RWPE2 (cell line): ENCODE measurements around the gene TTN.

Experiments
- ATAC-seq: fragments of 200-7000 bp; cut with Tn5 transposase; 3 replicates; pipeline ENCODE4 v1.9.1; 2021; ENCODE audit warnings: low read depth
- DNase-seq: peaks from one replicate; pipeline ENCODE4 v3.0.0-alpha.2; 2020; ENCODE audit warnings: low spot score
- H3K27ac ChIP-seq: fragments of 450-650 bp; 2 replicates; pipeline ENCODE4 v1.5.1; 2017; ENCODE audit warnings: mild to moderate bottlenecking; ENCODE audit not compliant: poor library complexity, severe bottlenecking
- H3K27me3 ChIP-seq: fragments of 250-450 bp; sonication (Bioruptor Pico); 2 replicates; pipeline ENCODE4 v1.5.1; 2021; ENCODE audit warnings: mild to moderate bottlenecking, moderate library complexity; ENCODE audit not compliant: insufficient read depth, poor library complexity, severe bottlenecking
- H3K36me3 ChIP-seq: fragments of 250-450 bp; sonication (Bioruptor Pico); 2 replicates; pipeline ENCODE4 v1.5.1; 2020; ENCODE audit warnings: low read depth, mild to moderate bottlenecking, moderate library complexity
- H3K4me1 ChIP-seq: fragments of 250-450 bp; sonication (Bioruptor Pico); 2 replicates; pipeline ENCODE4 v1.5.1; 2021; ENCODE audit warnings: mild to moderate bottlenecking, moderate library complexity; ENCODE audit not compliant: insufficient read depth, poor library complexity, severe bottlenecking
- H3K4me3 ChIP-seq: fragments of 250-450 bp; sonication (Bioruptor Pico); 2 replicates; pipeline ENCODE4 v1.5.1; 2021; ENCODE audit warnings: mild to moderate bottlenecking, moderate library complexity; ENCODE audit not compliant: severe bottlenecking
- H3K9me3 ChIP-seq: fragments of 250-450 bp; sonication (Bioruptor Pico); 2 replicates; pipeline ENCODE4 v1.5.1; 2021; ENCODE audit warnings: mild to moderate bottlenecking, moderate library complexity; ENCODE audit not compliant: severe bottlenecking
- CTCF ChIP-seq: fragments of 450-650 bp; IDR thresholded peaks from one replicate; pipeline ENCODE4 v1.5.1; 2017; ENCODE audit warnings: mild to moderate bottlenecking, moderate library complexity; ENCODE audit not compliant: poor library complexity, severe bottlenecking

Gene TTN

GRCh38 chr2:178715366-178715765 is 91.9 kb downstream of the TTN start:
- H3K27me3 ChIP-seq, result no peaks in the 10 kb centered on the region
- no peaks in the 10 kb centered on the region for H3K9me3 ChIP-seq
- no peaks in the 10 kb centered on the region for H3K4me1 ChIP-seq
- H3K27ac ChIP-seq, result no peak overlapping the region
- H3K36me3 ChIP-seq, result no peaks in the 10 kb centered on the region
- ATAC-seq (no peak), DNase-seq (no peak)
- H3K4me3 ChIP-seq, result no peak overlapping the region
- TF ChIP-seq CTCF, result no peak

- no peak for DNase-seq
- no peaks in the 10 kb centered on the region for H3K4me1 ChIP-seq
- no peaks in the 10 kb centered on the region for H3K36me3 ChIP-seq
- H3K27me3 ChIP-seq, result no peaks in the 10 kb centered on the region
- no peak overlapping the region for H3K4me3 ChIP-seq
- TF ChIP-seq CTCF, result no peak
- H3K27ac ChIP-seq, result no peak overlapping the region
- no peak for ATAC-seq
- H3K9me3 ChIP-seq, result no peaks in the 10 kb centered on the region
These were observed 99.7 kb downstream of the TTN start for GRCh38 chr2:178707476-178707875.

- H3K36me3 ChIP-seq, result no peaks in the 10 kb centered on the region
- H3K9me3 ChIP-seq, result no peaks in the 10 kb centered on the region
- H3K27ac ChIP-seq, result no peak overlapping the region
- TF ChIP-seq CTCF, result no peak
- H3K4me3 ChIP-seq, result no peak overlapping the region
- no peak for DNase-seq
- ATAC-seq, result no peak
- H3K4me1 ChIP-seq, result no peaks in the 10 kb centered on the region
- H3K27me3 ChIP-seq, result no peaks in the 10 kb centered on the region
These were observed 102.3 kb downstream of the TTN start for GRCh38 chr2:178704876-178705275.

- Histone ChIP-seq H3K4me1 (no peaks in the 10 kb centered on the region), H3K36me3 (no peaks in the 10 kb centered on the region), H3K27me3 (no peaks in the 10 kb centered on the region), H3K27ac (no peak overlapping the region), H3K4me3 (no peak overlapping the region), H3K9me3 (no peaks in the 10 kb centered on the region)
- DNase-seq (no peak), ATAC-seq (no peak)
- TF ChIP-seq CTCF, result no peak
These were observed 104.9 kb downstream of the TTN start for GRCh38 chr2:178702361-178702760.

GRCh38 chr2:178700922-178701342 is 106.3 kb downstream of the TTN start:
- no peak overlapping the region for H3K4me3 ChIP-seq
- no peaks in the 10 kb centered on the region for H3K27me3 ChIP-seq
- ATAC-seq, result no peak
- no peak overlapping the region for H3K27ac ChIP-seq
- H3K36me3 ChIP-seq, result no peaks in the 10 kb centered on the region
- no peak for DNase-seq
- H3K9me3 ChIP-seq, result no peaks in the 10 kb centered on the region
- peak; percentile 93 for TF ChIP-seq CTCF
- no peaks in the 10 kb centered on the region for H3K4me1 ChIP-seq
